BE2C (cell line): Measurements from ENCODE around the gene UBE2G2.

Experiments
- DNase-seq: peaks from one replicate; pipeline ENCODE4 v3.0.0-alpha.2; 2020
- H3K27me3 ChIP-seq: fragments of 250-450 bp; sonication (Bioruptor Pico); 2 replicates; pipeline ENCODE4 v1.5.1; 2020; ENCODE audit warnings: mild to moderate bottlenecking
- H3K36me3 ChIP-seq: fragments of 250-450 bp; sonication (Bioruptor Pico); 2 replicates; pipeline ENCODE4 v1.5.1; 2020; ENCODE audit warnings: mild to moderate bottlenecking
- H3K4me1 ChIP-seq: fragments of 250-450 bp; sonication (Bioruptor Pico); 2 replicates; pipeline ENCODE4 v1.5.1; 2020
- H3K4me3 ChIP-seq: 2 replicates; pipeline ENCODE4 v1.5.1; 2011; ENCODE audit warnings: low read depth, low read length
- H3K9me3 ChIP-seq: fragments of 250-450 bp; sonication (Bioruptor Pico); 2 replicates; pipeline ENCODE4 v1.5.1; 2020
- TF ChIP-seq, protein P1 (sequence below): IDR thresholded peaks from 2 replicates; pipeline ENCODE4 v1.5.1; 2012; ENCODE audit warnings: mild to moderate bottlenecking, low read depth, low read length

UBE2G2 gene

DNA sequence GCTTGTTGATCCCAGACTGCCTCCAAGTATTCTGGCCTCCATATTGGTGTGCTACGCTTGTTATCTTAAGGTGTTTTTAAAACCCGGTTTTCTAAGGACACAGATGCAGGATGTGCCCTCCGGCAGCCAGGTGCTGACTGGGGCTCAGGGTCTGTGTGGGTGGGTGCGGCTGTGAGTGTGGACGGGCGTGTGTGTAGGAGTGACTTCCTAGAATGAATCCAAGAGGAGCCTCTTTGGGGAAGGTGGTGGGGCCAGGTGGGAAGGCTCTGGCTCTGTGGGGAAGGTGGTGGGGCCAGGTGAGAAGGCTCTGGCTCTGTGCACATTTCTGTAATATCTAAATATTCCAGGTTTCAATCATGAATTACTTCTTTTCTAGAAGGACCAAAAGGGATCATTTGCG lies 77.4 kb downstream of the UBE2G2 start:
- DNase-seq: no peak
- H3K9me3 ChIP-seq: no peaks in the 10 kb centered on the region
- H3K4me1 ChIP-seq: no peaks in the 10 kb centered on the region
- no peak overlapping the region for H3K4me3 ChIP-seq
- H3K36me3 ChIP-seq: no peaks in the 10 kb centered on the region
- TF ChIP-seq, protein P1, sequence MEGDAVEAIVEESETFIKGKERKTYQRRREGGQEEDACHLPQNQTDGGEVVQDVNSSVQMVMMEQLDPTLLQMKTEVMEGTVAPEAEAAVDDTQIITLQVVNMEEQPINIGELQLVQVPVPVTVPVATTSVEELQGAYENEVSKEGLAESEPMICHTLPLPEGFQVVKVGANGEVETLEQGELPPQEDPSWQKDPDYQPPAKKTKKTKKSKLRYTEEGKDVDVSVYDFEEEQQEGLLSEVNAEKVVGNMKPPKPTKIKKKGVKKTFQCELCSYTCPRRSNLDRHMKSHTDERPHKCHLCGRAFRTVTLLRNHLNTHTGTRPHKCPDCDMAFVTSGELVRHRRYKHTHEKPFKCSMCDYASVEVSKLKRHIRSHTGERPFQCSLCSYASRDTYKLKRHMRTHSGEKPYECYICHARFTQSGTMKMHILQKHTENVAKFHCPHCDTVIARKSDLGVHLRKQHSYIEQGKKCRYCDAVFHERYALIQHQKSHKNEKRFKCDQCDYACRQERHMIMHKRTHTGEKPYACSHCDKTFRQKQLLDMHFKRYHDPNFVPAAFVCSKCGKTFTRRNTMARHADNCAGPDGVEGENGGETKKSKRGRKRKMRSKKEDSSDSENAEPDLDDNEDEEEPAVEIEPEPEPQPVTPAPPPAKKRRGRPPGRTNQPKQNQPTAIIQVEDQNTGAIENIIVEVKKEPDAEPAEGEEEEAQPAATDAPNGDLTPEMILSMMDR: no peak
- peaks cover 65% of the 10 kb centered on the region for H3K27me3 ChIP-seq

DNA sequence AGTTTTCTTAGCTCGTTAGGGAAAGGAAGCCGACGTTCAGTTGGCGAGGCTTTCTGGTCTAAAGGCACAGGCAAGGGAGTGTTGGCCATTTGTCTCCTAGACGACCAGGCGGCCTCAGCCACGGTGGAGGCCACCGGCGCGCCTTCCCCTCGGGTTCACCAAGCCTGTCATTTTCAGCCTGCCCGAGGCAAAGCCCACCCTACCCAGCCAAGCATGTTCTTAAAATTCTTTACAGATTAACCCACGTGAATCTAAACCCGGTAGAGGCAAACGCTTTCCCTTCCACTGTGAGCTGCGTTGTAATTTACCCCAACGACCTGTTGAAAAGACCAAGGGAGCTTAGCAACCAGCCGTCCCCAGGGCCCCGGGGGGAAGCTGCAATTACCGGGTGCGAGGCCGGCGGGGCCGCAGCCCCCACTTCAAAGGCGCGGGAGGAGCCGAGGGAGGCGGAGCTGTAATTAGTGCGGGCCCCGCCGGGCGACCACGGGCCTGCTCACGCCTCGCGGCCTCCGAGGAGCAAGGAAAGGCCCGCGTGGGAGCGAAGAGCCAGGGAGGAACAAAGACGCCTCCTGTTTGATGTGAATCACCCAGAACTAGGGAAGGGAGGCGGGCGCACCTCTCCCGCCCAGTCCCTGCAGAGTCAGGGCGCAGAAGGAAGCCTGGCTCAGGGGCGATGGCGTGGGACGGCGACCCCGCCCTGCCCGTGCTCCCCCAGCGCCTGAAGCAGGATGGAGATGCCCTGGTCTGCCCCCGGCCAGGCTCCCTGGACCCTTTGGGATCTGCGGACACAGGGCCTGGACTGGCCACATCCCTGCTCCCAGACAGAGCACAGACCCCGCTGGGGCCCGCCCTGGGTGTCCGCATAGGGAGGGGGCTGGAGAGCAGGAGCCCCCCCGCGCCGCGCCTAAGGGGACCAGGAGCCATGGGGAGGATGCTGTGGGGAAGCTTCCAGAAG lies 78.2 kb downstream of the UBE2G2 start:
- no peak overlapping the region for H3K4me3 ChIP-seq

DNA sequence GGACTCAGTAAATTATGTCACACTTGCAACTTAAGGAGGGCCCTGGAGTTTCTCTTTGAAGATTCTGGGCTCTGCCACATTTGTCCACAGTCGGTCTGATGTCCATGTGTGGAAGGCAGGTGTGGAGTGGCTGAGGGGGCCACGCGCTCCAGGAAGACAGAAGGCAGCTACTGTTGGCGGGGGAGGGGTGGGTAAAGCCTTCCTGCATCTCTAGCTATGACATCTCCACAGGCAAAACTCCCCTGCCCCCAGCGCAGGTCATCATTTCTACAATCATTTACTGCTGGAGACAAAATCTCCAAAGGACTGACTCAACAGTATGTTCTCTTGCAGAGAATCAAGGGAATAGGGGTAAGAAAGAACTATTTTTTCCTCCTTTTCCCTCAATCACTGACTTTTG lies 78.9 kb downstream of the UBE2G2 start:
- DNase-seq: no peak
- TF ChIP-seq, protein P1: no peak
- H3K27me3 ChIP-seq: peaks cover 64% of the 10 kb centered on the region
- H3K36me3 ChIP-seq: no peaks in the 10 kb centered on the region
- no peaks in the 10 kb centered on the region for H3K9me3 ChIP-seq
- no peak overlapping the region for H3K4me3 ChIP-seq
- no peaks in the 10 kb centered on the region for H3K4me1 ChIP-seq

More for the DNA sequence above, 78.2 kb downstream of the UBE2G2 start:
- Histone ChIP-seq H3K4me1 (no peaks in the 10 kb centered on the region), H3K36me3 (no peaks in the 10 kb centered on the region), H3K9me3 (no peaks in the 10 kb centered on the region), H3K27me3 (peaks cover 68% of the 10 kb centered on the region)
- DNase-seq: no peak
- TF ChIP-seq, protein P1: no peak

GRCh38 chr21:44720170-44720569 lies 81.5 kb downstream of the UBE2G2 start:
- H3K9me3 ChIP-seq: no peaks in the 10 kb centered on the region
- H3K36me3 ChIP-seq: no peaks in the 10 kb centered on the region
- TF ChIP-seq, protein P1: no peak
- no peak for DNase-seq
- H3K4me3 ChIP-seq: no peak overlapping the region
- H3K27me3 ChIP-seq: peaks cover 57% of the 10 kb centered on the region
- H3K4me1 ChIP-seq: no peaks in the 10 kb centered on the region
